GM23338 (cell line): ENCODE results near the gene RRAS. TPM values are rescaled to one million over a fixed set of nuclear protein-coding genes. Genes with fewer than 3 reads are reported as not detected.

ENCODE experiments used
- CTCF ChIP-seq, 2 experiments: fragments of 200-600 bp in 1 of 2; sonication (generic) in 1 of 2; conservative IDR thresholded peaks; 2 replicates each; pipeline versions ENCODE4 v1.5.1 to v1.6.1; 2016 to 2017; ENCODE audit warnings: antibody characterized with exemption in 2 of 2, low read depth in 2 of 2, mild to moderate bottlenecking in 2 of 2, moderate library complexity in 1 of 2
- ETS1 ChIP-seq: IDR thresholded peaks from 2 replicates; pipeline ENCODE4 v1.6.1; 2016; ENCODE audit warnings: antibody characterized with exemption
- EZH2phosphoT487 ChIP-seq: fragments of 200-600 bp; sonication (generic); IDR thresholded peaks from one replicate; pipeline ENCODE4 v1.8.1; 2018; ENCODE audit warnings: antibody characterized with exemption; ENCODE audit not compliant: unreplicated experiment
- POLR2AphosphoS5 ChIP-seq: IDR thresholded peaks from 2 replicates; pipeline ENCODE4 v1.6.1; 2016; ENCODE audit warnings: antibody characterized with exemption, low read depth
- REST ChIP-seq: IDR thresholded peaks from one replicate; pipeline ENCODE4 v1.6.1; 2018; ENCODE audit warnings: antibody characterized with exemption; ENCODE audit not compliant: unreplicated experiment
- ZNF462 ChIP-seq: fragments of 250-450 bp; sonication (Bioruptor Pico); IDR thresholded peaks from 2 replicates; pipeline ENCODE4 v1.5.0; 2020; ENCODE audit warnings: mild to moderate bottlenecking, moderate library complexity
- polyA plus RNA-seq: library from polyadenylated mRNA; unstranded; fragments of >200 nt; fragmentation: Nextera tagmentation; extraction: Ambion mirVana; gene quantifications from 2 replicates; pipeline ENCODE4 v1.2.1, GENCODE V29; 2016
- total RNA-seq: library from RNA; depleted of rRNA; stranded (reverse); fragments of >200 nt; shearing (Covaris generic); gene quantifications from 2 replicates; pipeline ENCODE4 v1.2.3, GENCODE V29; 2014

The RRAS gene
- total and polyA plus RNA-seq, 2 experiments from 2014 or later = 9.3 to 30.0 TPM

DNA sequence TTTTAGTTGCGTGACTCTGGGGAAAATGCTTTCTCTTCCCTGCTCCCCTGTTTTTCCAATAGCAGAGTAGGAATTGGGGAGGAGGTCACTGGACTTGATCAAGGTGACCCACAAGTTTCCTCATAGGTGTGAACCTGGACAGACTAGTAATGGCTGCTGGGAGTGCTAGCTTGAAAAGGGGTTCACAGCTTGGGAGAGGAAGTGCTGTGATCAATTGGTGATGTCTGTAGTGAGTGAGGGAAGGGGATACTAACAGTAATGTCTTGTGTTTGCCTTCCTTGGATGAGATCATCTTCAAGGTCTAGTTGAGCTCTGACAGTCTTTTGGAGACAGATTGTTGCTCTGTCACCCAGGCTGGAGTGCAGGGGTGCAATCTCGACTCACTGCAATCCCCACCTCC lies 27.5 kb upstream of the RRAS start (continued):
- TF ChIP-seq ZNF462 = no peak
- no peak for TF ChIP-seq ETS1
- TF ChIP-seq REST = no peak
- TF ChIP-seq EZH2phosphoT487 = no peak
- TF ChIP-seq CTCF (conservative IDR thresholded peaks at IDR 0.05; ENCODE audit: low read depth in 2 of 2) = no peak
- TF ChIP-seq POLR2AphosphoS5 = no peak
